K562 (cell line): ENCODE measurements around the gene TAPBPL.

Source experiments
- CBX8 ChIP-seq: fragments of 200-600 bp; sonication (generic); IDR thresholded peaks from 2 replicates; pipeline ENCODE4 v1.6.1; 2012; ENCODE audit warnings: borderline replicate concordance, mixed run types, low read depth, mild to moderate bottlenecking, moderate library complexity, mixed read lengths, low read length, control low read depth, inconsistent platforms; ENCODE audit not compliant: poor library complexity, severe bottlenecking; ENCODE audit errors: extremely low read depth
- DMBX1 ChIP-seq: fragments of 250-450 bp; sonication (Bioruptor Pico); IDR thresholded peaks from 2 replicates; pipeline ENCODE4 v1.8.0; 2022; ENCODE audit warnings: inconsistent platforms, mild to moderate bottlenecking, moderate library complexity, borderline replicate concordance
- EP300 ChIP-seq: IDR thresholded peaks from 2 replicates; pipeline ENCODE4 v1.6.1; 2012; ENCODE audit warnings: low read length, improper control_type of control experiment
- EZH2 ChIP-seq: IDR thresholded peaks from 2 replicates; pipeline ENCODE4 v1.6.1; 2012; ENCODE audit warnings: low read depth, mild to moderate bottlenecking, inconsistent platforms, low read length, borderline replicate concordance

- TF ChIP-seq EP300 (no peak), EZH2 (no peak), CBX8 (no peak), DMBX1 (CRISPR knock-in tag) (no peak)
Observed at GRCh38 chr12:6470375-6471163, 18.7 kb downstream of the TAPBPL start, which contains the start of gene VAMP1.
